A549 (cell line): Measurements from ENCODE around the gene CCNT2. TPM values are rescaled to one million over a fixed set of nuclear protein-coding genes. Genes with fewer than 3 reads are reported as not detected.

Source experiments
- ATAC-seq, 2 experiments: fragments of 200-7000 bp in 1 of 2; fragments of >200 bp in 1 of 2; cut with Nextera tagmentation in 1 of 2; cut with Tn5 transposase in 1 of 2; 3 replicates each; pipeline versions ENCODE4 v1.8.0 to v1.9.1; 2018 to 2020; ENCODE audit warnings: mild to moderate bottlenecking in 1 of 2, moderate library complexity in 1 of 2
- CTCF ChIA-PET: fragments of 300-600 bp; sonication (Branson Sonifier 250); formaldehyde crosslinking; extraction: SDS; loops from one replicate; lab custom pipeline; 2021; ENCODE audit warnings: antibody characterized with exemption, inconsistent platforms; lab: Yijun Ruan, JAX
- POLR2A ChIA-PET: fragments of 350-600 bp; formaldehyde crosslinking; extraction: SDS; loops from one replicate; lab custom pipeline; 2021; ENCODE audit warnings: antibody characterized with exemption, inconsistent platforms; lab: Yijun Ruan, JAX
- DNase-seq, 2 experiments: peaks; one replicate each; pipeline versions ENCODE4 v3.0.0 to v3.0.0-alpha.2; 2011 to 2016; ENCODE audit warnings: low read depth in 1 of 2, low spot score in 1 of 2
- FAIRE-seq: peaks from 2 replicates; lab custom pipeline; 2011; peaks lifted over from hg19 to GRCh38; lab: Jason Lieb, UNC
- H3K27ac ChIP-seq, 2 experiments: fragments of >200 bp; sonication (Bioruptor Twin); formaldehyde crosslinking; 3 replicates each; pipeline ENCODE4 v1.5.1; 2016 to 2017
- H3K4me1 ChIP-seq: fragments of >200 bp; sonication (Bioruptor Twin); formaldehyde crosslinking; 3 replicates; pipeline ENCODE4 v1.6.1; 2016
- H3K4me2 ChIP-seq: fragments of >200 bp; sonication (Bioruptor Twin); formaldehyde crosslinking; 3 replicates; pipeline ENCODE4 v1.6.1; 2016
- H3K4me3 ChIP-seq: fragments of >200 bp; sonication (Bioruptor Twin); formaldehyde crosslinking; 3 replicates; pipeline ENCODE4 v1.5.1; 2016
- H3K9me3 ChIP-seq: fragments of >200 bp; sonication (Bioruptor Twin); formaldehyde crosslinking; 3 replicates; pipeline ENCODE4 v1.6.1; 2016
- BHLHE40 ChIP-seq: IDR thresholded peaks from 2 replicates; pipeline ENCODE4 v1.6.1; 2012; ENCODE audit warnings: low read depth, low read length, inconsistent platforms
- CHD2 ChIP-seq: fragments of 150-350 bp; IDR thresholded peaks from 2 replicates; pipeline ENCODE4 v1.6.1; 2014; ENCODE audit warnings: low read length; ENCODE audit not compliant: partially characterized antibody
- GATA3 ChIP-seq: IDR thresholded peaks from 2 replicates; pipeline ENCODE4 v1.6.1; 2012; ENCODE audit warnings: borderline replicate concordance
- HDAC2 ChIP-seq: fragments of 200-600 bp; sonication (generic); IDR thresholded peaks from 2 replicates; pipeline ENCODE4 v1.6.1; 2016
- HOXB5 ChIP-seq: fragments of 250-450 bp; sonication (Bioruptor Pico); IDR thresholded peaks from 2 replicates; pipeline ENCODE4 v1.5.0; 2020; ENCODE audit warnings: mild to moderate bottlenecking, moderate library complexity
- JUN ChIP-seq, 2 experiments: fragments of >200 bp; sonication (Bioruptor Twin); formaldehyde crosslinking; IDR thresholded peaks; 2 replicates in 1 of 2; 3 replicates in 1 of 2; pipeline ENCODE4 v1.6.1; 2016 to 2017
- JUNB ChIP-seq: fragments of >200 bp; sonication (Bioruptor Twin); formaldehyde crosslinking; IDR thresholded peaks from 2 replicates; pipeline ENCODE4 v1.6.1; 2016
- KDM1A ChIP-seq: fragments of 200-600 bp; sonication (generic); IDR thresholded peaks from 2 replicates; pipeline ENCODE4 v1.6.1; 2016; ENCODE audit warnings: low read depth, mild to moderate bottlenecking
- MYC ChIP-seq: IDR thresholded peaks from 2 replicates; pipeline ENCODE4 v1.6.1; 2012; ENCODE audit warnings: mild to moderate bottlenecking, inconsistent platforms, low read length, improper control_type of control experiment, borderline replicate concordance
- POLR2A ChIP-seq: IDR thresholded peaks from 2 replicates; pipeline ENCODE4 v1.6.1; 2012; ENCODE audit warnings: mild to moderate bottlenecking, low read length
- POLR2AphosphoS2 ChIP-seq: conservative IDR thresholded peaks from 2 replicates; pipeline ENCODE4 v1.6.1; 2012; ENCODE audit warnings: low read length, improper control_type of control experiment, inconsistent platforms
- RAD21 ChIP-seq, 2 experiments: fragments of >200 bp in 1 of 2; sonication (Bioruptor Twin) in 1 of 2; formaldehyde crosslinking in 1 of 2; IDR thresholded peaks in 1 of 2; conservative IDR thresholded peaks in 1 of 2; 2 replicates in 1 of 2; 3 replicates in 1 of 2; pipeline ENCODE4 v1.6.1; 2012 to 2018; ENCODE audit warnings: inconsistent platforms in 1 of 2
- SMC3 ChIP-seq: fragments of >200 bp; sonication (Bioruptor Twin); formaldehyde crosslinking; IDR thresholded peaks from 3 replicates; pipeline ENCODE4 v1.6.1; 2018; ENCODE audit warnings: inconsistent platforms
- ZSCAN20 ChIP-seq: fragments of 250-450 bp; sonication (Bioruptor Pico); IDR thresholded peaks from 2 replicates; pipeline ENCODE4 v1.8.0; 2022; ENCODE audit warnings: mild to moderate bottlenecking, moderate library complexity
- WGBS: methylation state at CpG from one replicate; pipeline ENCODE4 v1.1.6; 2017; ENCODE audit errors: missing lambda C conversion rate; 5-methylcytosine and 5-hydroxymethylcytosine counted together
- polyA plus RNA-seq, 4 experiments: library from polyadenylated mRNA; depleted of rRNA in 3 of 4; stranded (reverse); fragments of >200 nt; fragmentation: RNase III in 1 of 4; extraction: RNeasy Plus Mini Kit Qiagen cat#74134 plus additional on column Dnase treatment in 1 of 4; gene quantifications; 2 replicates in 3 of 4; 3 replicates in 1 of 4; pipeline ENCODE4 v1.2.3, GENCODE V29; 2011 to 2017
- TF ChIP-seq, protein P1 (sequence below): fragments of >200 bp; sonication (Bioruptor Twin); formaldehyde crosslinking; IDR thresholded peaks from 2 replicates; pipeline ENCODE4 v1.6.1; 2016
- TF ChIP-seq, protein P2 (sequence below): fragments of 250-450 bp; sonication (Bioruptor Pico); IDR thresholded peaks from 2 replicates; pipeline ENCODE4 v1.5.0; 2020; ENCODE audit warnings: low read depth, mild to moderate bottlenecking, moderate library complexity
- TF ChIP-seq, protein P3 (sequence below): fragments of >200 bp; sonication (Bioruptor Twin); formaldehyde crosslinking; IDR thresholded peaks from 3 replicates; pipeline ENCODE4 v1.6.1; 2016
- TF ChIP-seq, protein P4 (sequence below): IDR thresholded peaks from 2 replicates; pipeline ENCODE4 v1.6.1; 2012; ENCODE audit warnings: low read depth, borderline replicate concordance
- TF ChIP-seq, protein P5 (sequence below): fragments of 150-350 bp; IDR thresholded peaks from 2 replicates; pipeline ENCODE4 v1.6.1; 2014; ENCODE audit warnings: low read depth, mild to moderate bottlenecking, low read length
- TF ChIP-seq, protein P6 (sequence below): fragments of 250-450 bp; sonication (Bioruptor Pico); IDR thresholded peaks from 2 replicates; pipeline ENCODE4 v1.5.0; 2021; ENCODE audit warnings: mild to moderate bottlenecking, moderate library complexity, borderline replicate concordance
- TF ChIP-seq, protein P7 (sequence below): IDR thresholded peaks from 2 replicates; pipeline ENCODE4 v1.6.1; 2012
- TF ChIP-seq, protein P8 (sequence below): fragments of 450-650 bp; IDR thresholded peaks from 2 replicates; pipeline ENCODE4 v1.6.1; 2014; ENCODE audit warnings: antibody characterized with exemption

The CCNT2 gene
- polyA plus RNA-seq, 2 of the 4 experiments (the other 2 are of a cell fraction), result 12.6 to 20.7 TPM

DNA sequence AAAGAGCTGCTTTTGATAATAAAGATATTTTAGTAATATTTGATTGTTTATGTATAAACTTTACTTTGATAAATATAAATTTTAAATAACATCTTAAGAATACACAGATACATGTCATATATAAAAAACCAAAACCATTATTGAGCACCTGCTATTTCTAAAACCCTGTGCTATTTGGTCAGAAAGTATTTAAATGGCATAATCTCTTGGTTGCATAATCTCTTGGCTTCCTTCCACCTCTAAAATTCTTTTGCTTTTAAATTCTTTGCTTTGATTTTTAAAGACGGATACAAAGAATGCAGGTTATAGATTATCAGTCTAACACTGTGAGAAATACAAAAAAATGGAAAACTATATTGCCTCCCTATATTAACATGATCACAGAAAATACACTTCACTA, 43.3 kb upstream of the CCNT2 start (continued):
- TF ChIP-seq BHLHE40, result no peak

DNA sequence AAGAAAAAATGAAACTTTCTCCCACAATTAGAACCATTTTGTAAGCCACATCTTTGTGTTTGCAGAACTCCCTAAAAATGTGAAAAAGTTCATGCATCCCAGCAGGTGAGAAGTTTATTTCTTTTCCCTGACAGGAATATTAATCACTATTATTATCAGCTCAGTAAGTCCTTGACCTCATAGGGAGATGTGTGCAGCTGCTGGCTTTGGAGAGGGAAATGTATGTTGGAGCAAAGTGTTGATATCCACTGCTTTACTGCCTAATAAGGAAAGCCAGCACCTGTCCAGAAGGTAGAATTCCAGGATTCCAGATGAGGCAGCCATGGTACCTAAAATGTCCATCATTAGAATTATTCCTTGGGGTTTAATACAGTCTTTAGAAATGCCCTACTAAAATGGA, 35.8 kb upstream of the CCNT2 start:
- FAIRE-seq (no peak), ATAC-seq (no peak), DNase-seq (no peak)
- Histone ChIP-seq H3K27ac (no peak overlapping the region), H3K4me2 (no peak overlapping the region), H3K9me3 (peaks cover 4% of the 10 kb centered on the region; the same call in 1 of the 3 replicates), H3K4me3 (no peak overlapping the region), H3K4me1 (no peaks in the 10 kb centered on the region)
- POLR2A ChIA-PET, result no interaction called here
- TF ChIP-seq RAD21 (conservative IDR thresholded peaks at IDR 0.05 in 1 of 2, IDR thresholded peaks at IDR 0.05 in 1 of 2), result no peak
- no peak for TF ChIP-seq SMC3
- TF ChIP-seq JUNB, result no peak
- TF ChIP-seq, protein P1, sequence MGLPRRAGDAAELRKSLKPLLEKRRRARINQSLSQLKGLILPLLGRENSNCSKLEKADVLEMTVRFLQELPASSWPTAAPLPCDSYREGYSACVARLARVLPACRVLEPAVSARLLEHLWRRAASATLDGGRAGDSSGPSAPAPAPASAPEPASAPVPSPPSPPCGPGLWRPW, result no peak
- TF ChIP-seq, protein P2, sequence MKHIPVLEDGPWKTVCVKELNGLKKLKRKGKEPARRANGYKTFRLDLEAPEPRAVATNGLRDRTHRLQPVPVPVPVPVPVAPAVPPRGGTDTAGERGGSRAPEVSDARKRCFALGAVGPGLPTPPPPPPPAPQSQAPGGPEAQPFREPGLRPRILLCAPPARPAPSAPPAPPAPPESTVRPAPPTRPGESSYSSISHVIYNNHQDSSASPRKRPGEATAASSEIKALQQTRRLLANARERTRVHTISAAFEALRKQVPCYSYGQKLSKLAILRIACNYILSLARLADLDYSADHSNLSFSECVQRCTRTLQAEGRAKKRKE (CRISPR knock-in tag), result no peak
- TF ChIP-seq, protein P3, sequence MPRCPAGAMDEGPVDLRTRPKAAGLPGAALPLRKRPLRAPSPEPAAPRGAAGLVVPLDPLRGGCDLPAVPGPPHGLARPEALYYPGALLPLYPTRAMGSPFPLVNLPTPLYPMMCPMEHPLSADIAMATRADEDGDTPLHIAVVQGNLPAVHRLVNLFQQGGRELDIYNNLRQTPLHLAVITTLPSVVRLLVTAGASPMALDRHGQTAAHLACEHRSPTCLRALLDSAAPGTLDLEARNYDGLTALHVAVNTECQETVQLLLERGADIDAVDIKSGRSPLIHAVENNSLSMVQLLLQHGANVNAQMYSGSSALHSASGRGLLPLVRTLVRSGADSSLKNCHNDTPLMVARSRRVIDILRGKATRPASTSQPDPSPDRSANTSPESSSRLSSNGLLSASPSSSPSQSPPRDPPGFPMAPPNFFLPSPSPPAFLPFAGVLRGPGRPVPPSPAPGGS, result no peak
- TF ChIP-seq, protein P4, sequence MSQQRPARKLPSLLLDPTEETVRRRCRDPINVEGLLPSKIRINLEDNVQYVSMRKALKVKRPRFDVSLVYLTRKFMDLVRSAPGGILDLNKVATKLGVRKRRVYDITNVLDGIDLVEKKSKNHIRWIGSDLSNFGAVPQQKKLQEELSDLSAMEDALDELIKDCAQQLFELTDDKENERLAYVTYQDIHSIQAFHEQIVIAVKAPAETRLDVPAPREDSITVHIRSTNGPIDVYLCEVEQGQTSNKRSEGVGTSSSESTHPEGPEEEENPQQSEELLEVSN, result no peak
- TF ChIP-seq, protein P5, sequence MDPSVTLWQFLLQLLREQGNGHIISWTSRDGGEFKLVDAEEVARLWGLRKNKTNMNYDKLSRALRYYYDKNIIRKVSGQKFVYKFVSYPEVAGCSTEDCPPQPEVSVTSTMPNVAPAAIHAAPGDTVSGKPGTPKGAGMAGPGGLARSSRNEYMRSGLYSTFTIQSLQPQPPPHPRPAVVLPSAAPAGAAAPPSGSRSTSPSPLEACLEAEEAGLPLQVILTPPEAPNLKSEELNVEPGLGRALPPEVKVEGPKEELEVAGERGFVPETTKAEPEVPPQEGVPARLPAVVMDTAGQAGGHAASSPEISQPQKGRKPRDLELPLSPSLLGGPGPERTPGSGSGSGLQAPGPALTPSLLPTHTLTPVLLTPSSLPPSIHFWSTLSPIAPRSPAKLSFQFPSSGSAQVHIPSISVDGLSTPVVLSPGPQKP, result no peak
- TF ChIP-seq JUN (IDR thresholded peaks at IDR 0.05), result no peak
- TF ChIP-seq HOXB5 (CRISPR knock-in tag), result no peak
- no peak for TF ChIP-seq GATA3
- no peak for TF ChIP-seq POLR2AphosphoS2
- CTCF ChIA-PET, result interaction anchor here (1.5 kb wide), 1 partner anchor 12 kb away, joined by 3 read pairs; no protein-coding TSS in a partner anchor

DNA sequence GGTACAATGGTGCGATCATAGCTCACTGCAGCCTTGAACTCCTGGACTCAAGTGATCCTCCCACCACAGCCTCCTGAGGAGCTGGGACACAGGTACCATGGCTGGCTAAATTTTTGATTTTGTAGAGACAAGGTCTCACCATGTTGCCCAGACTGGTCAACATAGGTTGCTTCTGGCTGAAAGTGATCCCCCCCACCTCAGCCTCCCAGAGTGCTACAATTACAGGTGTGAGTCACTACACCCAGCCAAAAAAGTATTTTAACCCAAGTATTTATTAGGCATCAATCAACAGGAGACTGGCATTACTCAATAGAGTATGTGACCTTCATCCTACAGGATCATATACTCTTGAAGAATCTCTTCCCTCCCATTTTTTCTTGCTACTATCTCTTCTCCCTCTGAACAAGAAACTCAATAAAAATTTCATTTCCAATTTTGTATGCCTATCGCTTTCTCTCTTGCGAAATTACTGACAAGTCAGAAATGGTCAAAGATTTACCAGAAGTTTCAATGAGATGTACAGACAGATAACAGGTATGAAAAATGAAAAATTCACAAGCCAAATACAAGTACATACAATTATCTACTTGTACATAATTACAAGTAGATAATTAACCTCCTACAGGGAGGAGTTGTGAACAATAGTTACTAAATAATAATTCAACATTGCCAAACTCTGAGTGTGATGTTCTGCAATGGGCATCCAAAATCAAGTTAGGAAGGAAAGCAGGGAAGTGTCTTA, 34.9 kb upstream of the CCNT2 start:
- ChIA-PET CTCF (interaction anchor here (1.5 kb wide), 1 partner anchor 13 kb away, joined by 3 read pairs; no protein-coding TSS in a partner anchor), POLR2A (no interaction called here)
- no peak overlapping the region for H3K4me2 ChIP-seq
- DNase-seq (no peak), ATAC-seq (no peak), FAIRE-seq (no peak)
- no peaks in the 10 kb centered on the region for H3K4me1 ChIP-seq
- WGBS, result 96% methylated on average over 3 of the region's 3 CpGs
- H3K27ac ChIP-seq, result no peak overlapping the region
- peaks cover 4% of the 10 kb centered on the region; the same call in 1 of the 3 replicates for H3K9me3 ChIP-seq
- no peak overlapping the region for H3K4me3 ChIP-seq
- TF ChIP-seq HOXB5 (CRISPR knock-in tag), result no peak
- no peak for TF ChIP-seq BHLHE40
- TF ChIP-seq HDAC2, result no peak
- no peak for TF ChIP-seq CHD2
- no peak for TF ChIP-seq POLR2A
- TF ChIP-seq ZSCAN20 (CRISPR knock-in tag), result no peak
- TF ChIP-seq, protein P6, sequence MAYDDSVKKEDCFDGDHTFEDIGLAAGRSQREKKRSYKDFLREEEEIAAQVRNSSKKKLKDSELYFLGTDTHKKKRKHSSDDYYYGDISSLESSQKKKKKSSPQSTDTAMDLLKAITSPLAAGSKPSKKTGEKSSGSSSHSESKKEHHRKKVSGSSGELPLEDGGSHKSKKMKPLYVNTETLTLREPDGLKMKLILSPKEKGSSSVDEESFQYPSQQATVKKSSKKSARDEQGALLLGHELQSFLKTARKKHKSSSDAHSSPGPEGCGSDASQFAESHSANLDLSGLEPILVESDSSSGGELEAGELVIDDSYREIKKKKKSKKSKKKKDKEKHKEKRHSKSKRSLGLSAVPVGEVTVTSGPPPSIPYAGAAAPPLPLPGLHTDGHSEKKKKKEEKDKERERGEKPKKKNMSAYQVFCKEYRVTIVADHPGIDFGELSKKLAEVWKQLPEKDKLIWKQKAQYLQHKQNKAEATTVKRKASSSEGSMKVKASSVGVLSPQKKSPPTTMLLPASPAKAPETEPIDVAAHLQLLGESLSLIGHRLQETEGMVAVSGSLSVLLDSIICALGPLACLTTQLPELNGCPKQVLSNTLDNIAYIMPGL, result no peak
- TF ChIP-seq, protein P5, result no peak
- TF ChIP-seq MYC, result no peak
- TF ChIP-seq SMC3, result no peak
- TF ChIP-seq, protein P1, result no peak
- TF ChIP-seq, protein P7, sequence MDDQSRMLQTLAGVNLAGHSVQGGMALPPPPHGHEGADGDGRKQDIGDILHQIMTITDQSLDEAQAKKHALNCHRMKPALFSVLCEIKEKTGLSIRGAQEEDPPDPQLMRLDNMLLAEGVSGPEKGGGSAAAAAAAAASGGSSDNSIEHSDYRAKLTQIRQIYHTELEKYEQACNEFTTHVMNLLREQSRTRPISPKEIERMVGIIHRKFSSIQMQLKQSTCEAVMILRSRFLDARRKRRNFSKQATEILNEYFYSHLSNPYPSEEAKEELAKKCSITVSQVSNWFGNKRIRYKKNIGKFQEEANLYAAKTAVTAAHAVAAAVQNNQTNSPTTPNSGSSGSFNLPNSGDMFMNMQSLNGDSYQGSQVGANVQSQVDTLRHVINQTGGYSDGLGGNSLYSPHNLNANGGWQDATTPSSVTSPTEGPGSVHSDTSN, result no peak
- no peak for TF ChIP-seq KDM1A
- TF ChIP-seq JUN (IDR thresholded peaks at IDR 0.05), result no peak
- TF ChIP-seq, protein P4, result no peak
- TF ChIP-seq, protein P8, sequence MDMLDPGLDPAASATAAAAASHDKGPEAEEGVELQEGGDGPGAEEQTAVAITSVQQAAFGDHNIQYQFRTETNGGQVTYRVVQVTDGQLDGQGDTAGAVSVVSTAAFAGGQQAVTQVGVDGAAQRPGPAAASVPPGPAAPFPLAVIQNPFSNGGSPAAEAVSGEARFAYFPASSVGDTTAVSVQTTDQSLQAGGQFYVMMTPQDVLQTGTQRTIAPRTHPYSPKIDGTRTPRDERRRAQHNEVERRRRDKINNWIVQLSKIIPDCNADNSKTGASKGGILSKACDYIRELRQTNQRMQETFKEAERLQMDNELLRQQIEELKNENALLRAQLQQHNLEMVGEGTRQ, result no peak
